Epithelial cell of proximal tubule (primary cell): ENCODE data around the gene CLCN4. TPM values are rescaled to one million over a fixed set of nuclear protein-coding genes. Genes with fewer than 3 reads are reported as not detected.

Experiments used
- DNase-seq: peaks from one replicate; pipeline ENCODE4 v3.0.0-alpha.2; 2011; ENCODE audit warnings: low read depth
- H3K4me3 ChIP-seq: 2 replicates; pipeline ENCODE4 v1.5.1; 2011; ENCODE audit warnings: low read depth, mild to moderate bottlenecking, low read length
- total RNA-seq: library from RNA; depleted of rRNA; stranded (reverse); fragments of >200 nt; gene quantifications from 2 replicates; pipeline ENCODE4 v1.2.3, GENCODE V29; 2015
- TF ChIP-seq, protein P1 (sequence below): conservative IDR thresholded peaks from 2 replicates; pipeline ENCODE4 v1.5.1; 2012; ENCODE audit warnings: low read depth, mild to moderate bottlenecking, low read length

Gene CLCN4
- total RNA-seq, 1 donor from 2014 or later = 1.2 TPM

DNA sequence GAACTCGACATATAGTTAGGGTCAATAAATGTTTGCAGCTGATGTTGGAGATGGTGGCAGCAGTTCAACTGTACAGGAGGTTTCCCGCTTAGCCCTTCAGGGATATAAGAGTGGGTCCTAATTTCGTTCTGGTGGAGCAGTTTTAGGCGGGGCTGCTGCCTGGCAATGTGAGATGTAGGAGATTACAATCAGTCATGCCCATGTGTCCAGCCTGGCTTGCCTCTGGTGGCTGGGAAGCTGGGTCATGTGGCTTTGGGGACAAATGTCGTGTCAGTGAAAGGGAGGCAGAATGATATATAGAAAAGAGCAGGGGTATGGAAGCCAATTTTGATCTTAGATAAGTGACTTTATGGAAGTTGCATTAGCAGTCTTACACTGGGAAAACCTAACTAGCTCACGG is 129.4 kb downstream of the CLCN4 start:
- TF ChIP-seq, protein P1, sequence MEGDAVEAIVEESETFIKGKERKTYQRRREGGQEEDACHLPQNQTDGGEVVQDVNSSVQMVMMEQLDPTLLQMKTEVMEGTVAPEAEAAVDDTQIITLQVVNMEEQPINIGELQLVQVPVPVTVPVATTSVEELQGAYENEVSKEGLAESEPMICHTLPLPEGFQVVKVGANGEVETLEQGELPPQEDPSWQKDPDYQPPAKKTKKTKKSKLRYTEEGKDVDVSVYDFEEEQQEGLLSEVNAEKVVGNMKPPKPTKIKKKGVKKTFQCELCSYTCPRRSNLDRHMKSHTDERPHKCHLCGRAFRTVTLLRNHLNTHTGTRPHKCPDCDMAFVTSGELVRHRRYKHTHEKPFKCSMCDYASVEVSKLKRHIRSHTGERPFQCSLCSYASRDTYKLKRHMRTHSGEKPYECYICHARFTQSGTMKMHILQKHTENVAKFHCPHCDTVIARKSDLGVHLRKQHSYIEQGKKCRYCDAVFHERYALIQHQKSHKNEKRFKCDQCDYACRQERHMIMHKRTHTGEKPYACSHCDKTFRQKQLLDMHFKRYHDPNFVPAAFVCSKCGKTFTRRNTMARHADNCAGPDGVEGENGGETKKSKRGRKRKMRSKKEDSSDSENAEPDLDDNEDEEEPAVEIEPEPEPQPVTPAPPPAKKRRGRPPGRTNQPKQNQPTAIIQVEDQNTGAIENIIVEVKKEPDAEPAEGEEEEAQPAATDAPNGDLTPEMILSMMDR = no peak
- DNase-seq = no peak
- H3K4me3 ChIP-seq = no peak overlapping the region

Other genes with a start within 250 kb of the CLCN4 start
- not detected in 2 replicates for gene CLDN34, start 189.6 kb upstream of the CLCN4 start, total RNA-seq